Lung (tissue), 12 donors: ENCODE data around the gene CDX1. TPM values are rescaled to one million over a fixed set of nuclear protein-coding genes. Genes with fewer than 3 reads are reported as not detected.

Experiments used
- ATAC-seq: fragments of 200-7000 bp; cut with Tn5 transposase; one replicate; pipeline ENCODE4 v1.9.1; 2020; ENCODE audit warnings: moderate number of reproducible peaks; ENCODE audit not compliant: insufficient read depth, low FRiP score
- DNase-seq, 3 donors: peaks; one replicate each; pipeline ENCODE4 v3.0.0-alpha.2; 2013 to 2017
- H3K27ac ChIP-seq, 2 donors: one replicate each; pipeline ENCODE4 v1.5.1; 2013; ENCODE audit warnings: mild to moderate bottlenecking in 2 of 2, moderate library complexity in 2 of 2, control low read depth in 1 of 2, inconsistent platforms in 1 of 2, low read depth in 1 of 2, low read length in 1 of 2
- H3K27me3 ChIP-seq, 3 donors: one replicate each; pipeline ENCODE4 v1.5.1; 2013; ENCODE audit warnings: low read length in 2 of 3; ENCODE audit not compliant: control insufficient read depth in 3 of 3, insufficient read depth in 3 of 3
- H3K36me3 ChIP-seq, 4 donors: one replicate each; pipeline ENCODE4 v1.5.1; 2013; ENCODE audit warnings: low read length in 4 of 4, mild to moderate bottlenecking in 1 of 4, moderate library complexity in 1 of 4; ENCODE audit not compliant: control insufficient read depth in 4 of 4, insufficient read depth in 4 of 4
- H3K4me1 ChIP-seq, 5 donors: one replicate each; pipeline ENCODE4 v1.5.1; 2013; ENCODE audit warnings: low read length in 5 of 5, mild to moderate bottlenecking in 2 of 5, moderate library complexity in 1 of 5; ENCODE audit not compliant: control insufficient read depth in 5 of 5, insufficient read depth in 5 of 5
- H3K4me3 ChIP-seq: one replicate; pipeline ENCODE4 v1.5.1; 2013; ENCODE audit warnings: mild to moderate bottlenecking, control low read depth, moderate library complexity
- H3K9ac ChIP-seq, 2 donors: one replicate each; pipeline ENCODE4 v1.5.1; 2013; ENCODE audit warnings: low read length in 2 of 2, control low read depth in 1 of 2; ENCODE audit not compliant: insufficient read depth in 1 of 2
- H3K9me3 ChIP-seq, 4 donors: one replicate each; pipeline ENCODE4 v1.5.1; 2013; ENCODE audit warnings: low read length in 3 of 4, mild to moderate bottlenecking in 1 of 4, moderate library complexity in 1 of 4; ENCODE audit not compliant: control insufficient read depth in 4 of 4, insufficient read depth in 3 of 4
- WGBS, 2 donors: extraction: QIAGEN DNeasy Blood & Tissue Kit; methylation state at CpG; one replicate each; pipeline ENCODE4 v1.1.7; 2013; 5-methylcytosine and 5-hydroxymethylcytosine counted together
- polyA plus RNA-seq, 2 donors: library from polyadenylated mRNA; stranded (reverse); fragments of 200-250 nt; gene quantifications; one replicate each; pipeline ENCODE4 v1.2.1, GENCODE V29; 2013
- total RNA-seq, 2 donors: library from RNA; depleted of rRNA in 1 of 2; stranded (reverse); fragments of >200 nt in 1 of 2; gene quantifications; one replicate each; pipeline ENCODE4 v1.2.1, GENCODE V29; 2014 to 2021
- TF ChIP-seq, protein P1 (sequence below): IDR thresholded peaks from 2 replicates; pipeline ENCODE4 v1.5.1; 2012; ENCODE audit warnings: mild to moderate bottlenecking; ENCODE audit errors: control extremely low read depth, extremely low read depth
- donor health status: control.
- donor health status: control.
- donor health status: Bipolar disorder and iron deficiency.
- donor health status: healthy.
- donor health status: DM: yes; HTN: yes; CAD: no.

Gene CDX1
- total and polyA plus RNA-seq, 4 donors, result 0.09 to 0.43 (median 0.26) TPM

DNA sequence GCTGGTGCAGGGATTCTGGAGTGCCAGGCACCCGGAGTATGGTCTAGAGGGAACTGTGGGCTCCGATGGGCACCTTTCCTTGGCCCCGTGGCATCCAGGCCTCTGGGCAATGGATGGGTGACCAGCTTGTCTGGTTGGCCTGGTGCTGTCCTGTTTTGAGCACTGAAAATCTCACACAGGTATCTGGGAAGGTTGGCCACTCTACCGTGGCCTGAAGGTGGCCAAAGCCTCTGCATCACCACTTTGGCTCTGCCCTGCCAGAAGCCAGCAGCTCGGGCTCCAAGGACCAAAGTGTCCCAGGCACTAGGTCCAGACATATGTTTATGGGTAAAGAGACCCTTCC lies 52.1 kb downstream of the CDX1 start:
- no peak overlapping the region for H3K9ac ChIP-seq
- no peak for DNase-seq
- H3K27ac ChIP-seq, result no peak overlapping the region
- 80 to 91% methylated on average over 5 of the region's 5 CpGs for whole genome bisulfite sequencing, 2 donors
- no peak for ATAC-seq
- H3K4me3 ChIP-seq, result no peak overlapping the region
- H3K27me3 ChIP-seq, result no peaks in the 10 kb centered on the region
- no peaks in the 10 kb centered on the region for H3K9me3 ChIP-seq
- TF ChIP-seq, protein P1, sequence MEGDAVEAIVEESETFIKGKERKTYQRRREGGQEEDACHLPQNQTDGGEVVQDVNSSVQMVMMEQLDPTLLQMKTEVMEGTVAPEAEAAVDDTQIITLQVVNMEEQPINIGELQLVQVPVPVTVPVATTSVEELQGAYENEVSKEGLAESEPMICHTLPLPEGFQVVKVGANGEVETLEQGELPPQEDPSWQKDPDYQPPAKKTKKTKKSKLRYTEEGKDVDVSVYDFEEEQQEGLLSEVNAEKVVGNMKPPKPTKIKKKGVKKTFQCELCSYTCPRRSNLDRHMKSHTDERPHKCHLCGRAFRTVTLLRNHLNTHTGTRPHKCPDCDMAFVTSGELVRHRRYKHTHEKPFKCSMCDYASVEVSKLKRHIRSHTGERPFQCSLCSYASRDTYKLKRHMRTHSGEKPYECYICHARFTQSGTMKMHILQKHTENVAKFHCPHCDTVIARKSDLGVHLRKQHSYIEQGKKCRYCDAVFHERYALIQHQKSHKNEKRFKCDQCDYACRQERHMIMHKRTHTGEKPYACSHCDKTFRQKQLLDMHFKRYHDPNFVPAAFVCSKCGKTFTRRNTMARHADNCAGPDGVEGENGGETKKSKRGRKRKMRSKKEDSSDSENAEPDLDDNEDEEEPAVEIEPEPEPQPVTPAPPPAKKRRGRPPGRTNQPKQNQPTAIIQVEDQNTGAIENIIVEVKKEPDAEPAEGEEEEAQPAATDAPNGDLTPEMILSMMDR, result no peak
- no peaks in the 10 kb centered on the region for H3K4me1 ChIP-seq
- no peaks in the 10 kb centered on the region for H3K36me3 ChIP-seq

DNA sequence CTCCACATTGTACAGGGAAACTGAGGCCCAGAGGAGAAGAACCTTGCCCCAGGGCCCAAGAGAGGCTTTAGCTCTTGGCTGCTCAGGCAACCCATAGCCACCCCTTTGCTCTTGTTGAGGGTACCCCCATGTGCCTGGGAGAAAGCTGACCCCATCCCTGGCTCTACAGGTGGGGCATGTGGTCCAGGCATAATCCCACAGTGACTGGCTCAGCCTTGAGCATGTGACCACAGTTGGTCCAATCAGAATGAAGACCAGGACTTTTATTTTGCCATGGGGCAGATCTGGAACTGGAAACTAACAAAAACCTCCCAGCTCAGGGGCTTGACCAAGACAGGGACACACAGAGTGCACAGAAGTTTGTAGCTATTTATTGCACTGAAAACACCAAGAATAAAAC lies 52.6 kb downstream of the CDX1 start:
- H3K36me3 ChIP-seq, result no peaks in the 10 kb centered on the region
- H3K4me3 ChIP-seq, result no peak overlapping the region
- no peak overlapping the region for H3K9ac ChIP-seq
- H3K27me3 ChIP-seq, result no peaks in the 10 kb centered on the region
- no peaks in the 10 kb centered on the region for H3K4me1 ChIP-seq
- ATAC-seq (no peak), DNase-seq (no peak)
- TF ChIP-seq, protein P1, result no peak
- no peaks in the 10 kb centered on the region for H3K9me3 ChIP-seq
- no peak overlapping the region for H3K27ac ChIP-seq

- DNase-seq (no peak), ATAC-seq (no peak)
- WGBS, 2 donors, result 80 to 87% methylated on average over 2 of the region's 2 CpGs
- Histone ChIP-seq H3K9me3 (no peaks in the 10 kb centered on the region), H3K27ac (no peak overlapping the region), H3K36me3 (no peaks in the 10 kb centered on the region), H3K9ac (no peak overlapping the region), H3K27me3 (no peaks in the 10 kb centered on the region), H3K4me3 (no peak overlapping the region), H3K4me1 (no peaks in the 10 kb centered on the region)
- TF ChIP-seq, protein P1, result no peak
These were observed 53.3 kb downstream of the CDX1 start for GRCh38 chr5:150219861-150220260.

GRCh38 chr5:150221471-150221870 lies 54.9 kb downstream of the CDX1 start:
- H3K9me3 ChIP-seq, result no peaks in the 10 kb centered on the region
- WGBS, 2 donors, result 84 to 89% methylated on average over 5 of the region's 5 CpGs
- no peaks in the 10 kb centered on the region for H3K4me1 ChIP-seq
- DNase-seq (no peak), ATAC-seq (no peak)
- H3K4me3 ChIP-seq, result no peak overlapping the region
- H3K9ac ChIP-seq, result no peak overlapping the region
- no peak overlapping the region for H3K27ac ChIP-seq
- no peaks in the 10 kb centered on the region for H3K27me3 ChIP-seq
- TF ChIP-seq, protein P1, result no peak
- no peaks in the 10 kb centered on the region for H3K36me3 ChIP-seq
